NOMO-1 (cell line): ENCODE data around the gene PIK3C2G.

ENCODE experiments used
- DNase-seq, 2 experiments: peaks; one replicate each; lab custom pipeline; 2025; ENCODE audit not compliant: unreplicated experiment in 2 of 2; lab: John Stamatoyannopoulos, UW

The PIK3C2G gene

DNA sequence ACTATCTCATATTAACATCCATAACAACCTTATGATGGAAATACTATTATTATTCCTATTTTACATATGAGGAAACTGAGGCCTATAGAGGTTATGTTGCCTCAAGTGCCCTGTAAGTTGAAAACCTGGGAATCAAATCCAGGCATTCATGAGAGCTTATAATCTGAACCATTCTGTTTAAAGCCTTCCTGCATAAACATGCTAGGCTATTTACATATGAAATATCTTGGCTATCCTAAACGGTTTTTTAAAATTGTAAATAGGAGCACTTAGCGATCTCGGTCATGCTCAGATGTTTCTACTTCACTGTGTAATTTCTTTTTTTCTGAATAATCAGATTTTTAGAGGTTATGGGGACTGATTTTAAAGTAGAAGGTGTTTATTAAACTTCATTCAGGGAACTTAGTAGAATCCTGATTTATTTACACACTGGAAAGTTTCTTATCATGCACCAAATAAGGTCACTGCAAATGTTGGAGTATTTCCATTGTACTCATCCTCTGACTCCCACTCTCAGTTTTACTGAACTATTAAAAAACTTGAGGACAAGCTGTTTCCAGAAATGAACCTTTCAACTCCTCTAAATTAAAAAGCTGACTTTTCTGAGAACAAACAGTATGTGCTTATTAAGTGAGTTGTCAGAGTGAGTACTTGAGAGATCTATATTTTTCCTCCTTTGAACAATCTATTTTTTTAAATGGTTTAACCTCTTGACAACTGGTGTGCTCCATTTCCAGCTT, 141.7 kb downstream of the PIK3C2G start:
- DNase-seq: no peak

DNA sequence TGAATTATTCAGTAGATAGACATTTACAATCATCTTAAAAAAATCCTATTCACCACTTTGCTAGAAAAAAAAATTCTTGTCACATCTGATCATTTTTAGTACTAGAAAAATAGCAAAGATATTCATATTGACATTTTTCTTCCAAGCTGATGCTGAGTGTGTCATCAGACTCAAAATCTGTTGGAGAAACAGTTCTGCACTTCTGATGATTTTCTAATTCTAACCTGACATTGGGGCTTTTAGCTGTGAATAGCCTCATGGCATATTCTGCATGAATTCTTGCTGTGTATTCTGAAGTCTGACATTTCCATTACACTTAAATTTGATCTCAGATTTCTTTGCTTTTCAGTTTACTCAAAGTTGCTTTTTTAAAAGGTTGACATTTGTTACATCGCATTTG, 150.1 kb downstream of the PIK3C2G start:
- no peak for DNase-seq

DNA sequence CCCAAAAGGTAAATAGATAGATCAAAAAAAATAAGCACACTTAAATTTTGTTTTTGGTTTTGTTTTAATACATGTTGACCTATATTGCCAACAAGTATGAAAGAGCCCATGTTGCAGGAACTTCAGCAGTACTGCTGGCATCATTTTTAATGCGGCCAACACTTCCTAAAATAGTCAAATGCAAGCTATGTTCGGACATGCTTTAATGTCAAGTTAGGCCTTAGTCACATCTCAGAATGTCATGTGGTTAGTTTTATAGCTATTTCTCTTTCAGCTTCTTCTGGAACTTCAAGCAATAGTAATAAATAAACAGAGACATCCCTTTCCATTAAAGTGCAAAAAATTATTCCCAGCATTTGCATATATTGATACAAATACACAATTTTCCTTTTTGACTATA, 153.4 kb downstream of the PIK3C2G start:
- no peak for DNase-seq

DNA sequence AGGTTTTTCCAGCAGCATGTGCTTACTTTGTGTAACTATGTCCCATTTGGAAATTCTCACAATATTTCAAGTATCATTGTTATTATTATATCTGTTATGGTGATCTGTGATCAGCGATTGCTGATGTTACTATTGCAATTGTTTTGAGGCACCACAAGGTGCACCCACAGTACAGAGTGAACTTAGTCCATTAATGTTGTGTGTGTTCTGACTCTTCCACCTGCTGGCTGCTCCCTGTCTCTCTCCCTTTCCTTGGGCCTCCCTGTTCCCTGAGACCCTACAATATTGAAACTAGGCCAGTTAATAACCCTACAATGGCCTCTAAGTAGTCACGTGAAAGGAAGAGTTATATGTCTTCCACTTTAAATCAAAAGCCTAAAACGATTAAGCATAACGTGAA, 153.9 kb downstream of the PIK3C2G start:
- DNase-seq: no peak

DNA sequence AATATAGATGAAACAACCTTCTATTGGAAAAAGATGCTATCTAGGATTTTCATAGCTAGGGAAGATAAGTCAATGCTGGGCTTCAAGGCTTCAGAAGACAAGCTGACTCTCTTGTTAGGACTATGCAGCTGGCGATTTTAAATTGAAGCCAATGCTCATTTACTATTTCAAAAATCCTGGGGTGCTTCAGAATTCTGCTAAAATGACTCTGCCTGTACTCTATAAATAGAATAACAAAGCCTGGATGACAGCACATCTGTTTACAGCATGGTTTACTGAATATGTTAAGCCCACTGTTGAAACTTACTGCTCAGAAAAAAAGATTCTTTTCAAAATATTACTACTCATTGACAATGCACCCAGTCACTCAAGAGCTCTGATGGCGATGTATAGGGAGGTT, 155.1 kb downstream of the PIK3C2G start:
- no peak for DNase-seq

DNA sequence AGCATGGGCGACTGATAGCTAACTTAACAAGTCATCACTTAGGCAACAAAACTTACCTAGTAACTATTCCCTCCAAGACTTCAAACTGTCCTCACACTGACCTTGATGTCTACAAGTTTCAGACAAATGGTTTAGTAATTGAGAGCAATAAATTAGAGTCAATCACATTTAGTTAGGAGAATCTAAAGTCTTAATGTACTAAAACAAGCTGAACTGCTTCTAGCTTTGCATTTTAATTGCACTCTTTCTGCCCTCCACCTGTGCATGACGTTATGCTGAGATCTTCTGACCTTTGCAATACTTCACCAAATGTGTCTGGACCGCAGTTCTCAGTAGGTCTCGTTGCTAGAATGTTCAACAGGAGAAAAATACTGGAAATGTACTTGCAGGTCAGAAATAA, 158.0 kb downstream of the PIK3C2G start:
- DNase-seq: no peak

DNA sequence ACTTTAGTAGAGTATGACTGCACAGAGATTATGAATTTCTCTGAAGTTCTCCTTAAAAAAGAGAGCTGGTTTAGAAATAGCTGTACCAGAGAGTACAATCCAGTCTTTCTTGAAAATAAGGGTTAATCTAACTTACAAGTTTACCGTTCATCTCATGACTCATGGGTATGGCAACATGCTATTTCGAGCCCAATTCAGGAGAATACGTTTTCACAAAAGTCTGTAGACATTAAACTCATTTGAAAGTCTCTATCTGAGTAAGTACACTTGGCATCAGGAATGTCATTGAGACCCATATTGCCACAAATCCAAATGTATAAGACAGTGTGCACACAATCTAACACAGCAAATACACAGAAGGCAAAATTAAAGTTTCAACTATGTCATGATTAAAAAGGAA, 160.5 kb downstream of the PIK3C2G start:
- no peak for DNase-seq

DNA sequence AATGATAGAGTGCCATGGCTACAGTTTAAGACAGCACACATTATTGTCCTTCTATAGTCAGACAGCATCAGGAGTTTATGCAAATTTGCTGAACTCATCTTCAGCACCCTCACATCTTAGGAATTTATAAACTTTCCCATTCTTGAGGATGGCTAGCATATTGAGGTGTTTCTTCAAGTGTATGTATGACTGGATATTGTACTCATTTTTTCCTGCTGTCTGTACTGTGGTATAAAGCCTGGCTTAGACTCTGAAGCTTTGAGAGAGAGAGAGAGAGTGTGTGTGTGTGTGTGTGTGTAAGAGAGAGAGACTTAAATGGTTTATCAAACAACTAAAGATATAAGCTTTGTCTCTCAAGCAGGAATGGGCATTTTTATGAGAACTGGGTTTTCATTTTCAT, 161.6 kb downstream of the PIK3C2G start:
- no peak for DNase-seq

DNA sequence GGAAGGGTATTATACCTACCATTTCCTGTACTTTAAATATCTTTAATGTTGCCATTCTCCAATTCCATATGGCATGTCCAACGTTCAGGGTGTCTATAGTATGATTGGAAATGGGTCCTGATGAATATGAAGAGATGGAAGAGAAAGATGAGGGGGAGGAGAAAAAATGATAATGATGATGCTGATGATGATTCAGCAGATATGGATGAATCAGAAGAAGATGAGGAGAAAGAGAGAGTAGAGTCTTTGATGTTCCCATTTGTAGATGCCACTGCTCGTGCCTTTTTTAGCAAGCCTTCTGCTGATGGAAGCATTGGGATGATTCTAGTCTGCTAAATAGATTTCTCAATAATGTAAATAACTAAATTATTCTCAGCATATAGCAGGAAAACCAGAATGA, 163.5 kb downstream of the PIK3C2G start:
- no peak for DNase-seq

DNA sequence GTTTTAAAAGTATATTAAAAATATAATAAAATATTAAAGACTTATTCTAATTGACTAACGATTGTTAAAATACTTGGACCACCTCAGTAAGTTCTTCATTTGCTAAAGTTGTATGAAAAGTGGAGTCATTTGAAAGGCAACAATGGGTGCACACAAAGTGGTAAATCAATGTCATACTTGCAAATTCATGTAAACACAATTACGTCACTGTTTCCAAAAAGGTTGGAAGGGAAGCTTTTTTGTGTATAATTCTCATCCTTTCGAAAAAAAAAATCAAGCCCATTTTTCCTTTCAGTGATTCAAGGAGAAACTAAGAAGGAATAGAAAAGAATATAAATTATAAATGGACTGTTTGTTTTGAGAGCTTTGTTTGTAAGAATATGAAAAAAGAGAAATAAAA, 166.2 kb downstream of the PIK3C2G start:
- DNase-seq: no peak

DNA sequence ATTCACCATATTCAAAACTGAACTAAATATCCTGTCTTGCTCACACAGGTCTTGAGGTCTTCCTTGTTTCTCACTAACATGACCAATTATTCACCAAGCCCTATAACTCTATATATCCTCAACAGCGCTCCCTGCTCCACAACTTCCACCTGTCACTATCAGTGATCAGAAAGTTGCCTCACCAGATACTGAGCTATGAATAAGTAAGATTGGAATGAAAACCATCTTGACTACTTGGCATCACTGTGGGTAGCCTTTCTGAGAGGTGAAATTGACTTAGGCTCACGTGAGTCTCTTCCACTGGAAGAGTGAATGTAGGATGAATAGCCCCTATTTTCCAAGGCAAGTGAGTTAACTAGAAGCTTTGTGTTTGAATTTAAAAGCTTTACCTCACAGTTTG, 167.1 kb downstream of the PIK3C2G start:
- DNase-seq: no peak

DNA sequence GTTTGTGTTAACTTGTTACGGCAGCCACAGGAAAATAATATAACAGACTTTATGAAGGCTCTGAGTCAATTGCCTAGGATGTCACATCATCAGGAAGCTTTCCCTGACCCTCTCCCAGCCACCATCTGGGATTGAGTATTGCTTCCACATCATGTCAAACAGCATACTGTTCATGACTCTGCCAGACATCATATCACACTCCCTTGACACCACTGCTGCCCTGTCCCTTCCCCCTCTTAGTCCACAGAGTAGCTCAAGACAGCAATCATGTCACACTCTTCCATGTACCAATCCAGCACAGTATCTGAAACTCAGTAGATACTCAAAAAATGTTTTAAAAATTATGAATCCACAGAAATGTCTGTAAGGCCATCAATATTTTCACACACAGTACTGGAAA, 168.0 kb downstream of the PIK3C2G start:
- no peak for DNase-seq

DNA sequence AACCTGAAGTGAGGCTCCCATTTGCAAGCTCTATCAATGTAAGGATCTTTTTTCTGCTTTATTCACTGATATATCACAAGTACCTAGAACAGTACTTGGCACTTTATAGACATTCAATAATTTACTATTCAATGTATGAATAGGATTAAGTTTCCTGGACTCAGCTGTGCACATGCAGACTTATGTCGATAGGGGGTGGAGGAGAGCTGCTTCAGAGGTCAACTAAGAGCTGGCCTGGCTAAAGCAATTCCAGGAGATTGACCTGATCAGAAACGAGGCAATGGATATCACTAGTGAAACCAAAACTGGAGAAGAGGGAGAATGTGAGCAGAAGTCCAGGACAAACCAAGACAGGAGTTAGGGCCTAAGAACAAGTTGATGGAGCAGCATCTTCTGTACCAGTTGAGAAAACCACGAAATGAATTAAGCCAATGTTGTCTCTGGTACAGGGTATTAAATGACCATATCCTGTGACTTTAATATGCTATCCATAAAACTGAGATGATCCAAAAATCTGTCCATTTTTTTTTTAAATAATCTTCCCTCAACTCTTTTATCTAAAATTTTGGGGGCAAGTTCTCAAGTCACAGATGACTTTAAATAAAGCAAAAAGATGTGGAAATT, 169.2 kb downstream of the PIK3C2G start:
- peak; percentile 2 to 41 for DNase-seq

DNA sequence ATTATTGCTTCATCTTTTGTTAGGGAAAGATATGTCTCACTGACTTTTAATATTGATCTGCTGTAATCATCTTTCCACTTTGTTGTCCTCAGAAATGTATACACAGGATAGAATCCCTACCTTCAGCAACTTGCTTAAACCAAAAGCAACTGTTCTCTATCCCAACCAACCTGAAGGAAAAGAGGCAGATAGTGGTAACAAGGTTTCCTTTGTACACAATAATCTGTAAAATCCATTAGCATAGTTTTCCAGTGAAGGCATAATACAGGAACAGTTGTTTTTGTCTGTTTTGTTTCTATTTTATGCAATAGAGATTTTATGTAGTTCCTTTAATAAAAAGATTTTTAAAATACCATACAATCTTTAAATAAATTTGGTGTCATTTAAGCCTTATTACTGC, 170.5 kb downstream of the PIK3C2G start:
- DNase-seq: no peak

DNA sequence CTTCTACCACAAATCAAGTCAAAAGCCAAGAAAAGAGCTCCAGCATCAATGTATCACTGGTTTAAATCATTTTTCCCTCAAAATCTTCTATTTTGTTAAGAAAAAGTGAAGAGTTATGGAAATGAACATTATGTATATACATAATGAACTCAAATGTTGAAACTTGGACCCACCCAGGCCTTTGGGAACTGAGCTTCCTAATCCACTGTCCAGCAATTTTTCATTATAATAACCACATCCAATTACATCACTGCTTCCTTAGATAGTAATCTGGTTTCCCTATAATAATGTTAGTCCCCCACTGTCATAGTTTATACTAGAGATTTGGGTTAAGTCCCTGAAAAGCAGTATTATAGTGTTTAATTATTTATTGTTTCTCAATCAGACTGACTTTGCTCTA, 170.9 kb downstream of the PIK3C2G start:
- no peak for DNase-seq

DNA sequence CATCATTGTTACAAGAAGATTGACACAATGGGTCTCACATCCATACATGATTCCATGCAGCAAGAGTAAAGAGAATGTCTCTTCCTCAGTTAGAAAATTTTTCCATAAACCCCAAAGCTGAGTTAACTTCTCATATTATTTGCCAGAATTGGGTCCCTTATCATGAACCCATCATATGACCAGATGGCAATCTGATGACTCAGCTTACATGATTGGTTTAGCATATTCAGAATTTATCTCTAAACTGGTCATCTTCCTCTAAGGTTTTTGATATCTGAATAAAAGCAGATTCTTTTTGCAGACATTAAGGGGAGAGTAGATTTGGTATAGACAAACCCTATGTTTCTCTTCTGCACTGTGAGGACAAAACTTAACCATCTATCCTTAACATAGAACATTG, 174.9 kb downstream of the PIK3C2G start:
- no peak for DNase-seq

DNA sequence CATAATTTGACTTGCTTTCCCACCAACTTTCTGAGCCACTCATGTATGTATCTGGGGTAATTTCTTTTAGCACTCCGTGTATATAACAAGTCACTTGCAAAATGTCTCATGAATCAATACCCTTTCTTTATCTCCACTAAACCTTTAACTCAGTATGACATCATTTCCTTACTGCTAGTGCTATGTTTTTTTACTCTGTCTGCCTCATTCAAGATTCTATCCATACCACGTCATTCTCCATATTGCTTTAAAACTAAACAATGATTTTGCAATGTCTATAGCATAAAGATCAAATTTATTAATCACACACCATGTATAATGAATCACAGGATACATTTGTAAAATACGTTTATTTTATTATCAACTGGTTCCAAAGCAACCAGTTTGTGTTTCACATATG, 178.2 kb downstream of the PIK3C2G start:
- DNase-seq: no peak

DNA sequence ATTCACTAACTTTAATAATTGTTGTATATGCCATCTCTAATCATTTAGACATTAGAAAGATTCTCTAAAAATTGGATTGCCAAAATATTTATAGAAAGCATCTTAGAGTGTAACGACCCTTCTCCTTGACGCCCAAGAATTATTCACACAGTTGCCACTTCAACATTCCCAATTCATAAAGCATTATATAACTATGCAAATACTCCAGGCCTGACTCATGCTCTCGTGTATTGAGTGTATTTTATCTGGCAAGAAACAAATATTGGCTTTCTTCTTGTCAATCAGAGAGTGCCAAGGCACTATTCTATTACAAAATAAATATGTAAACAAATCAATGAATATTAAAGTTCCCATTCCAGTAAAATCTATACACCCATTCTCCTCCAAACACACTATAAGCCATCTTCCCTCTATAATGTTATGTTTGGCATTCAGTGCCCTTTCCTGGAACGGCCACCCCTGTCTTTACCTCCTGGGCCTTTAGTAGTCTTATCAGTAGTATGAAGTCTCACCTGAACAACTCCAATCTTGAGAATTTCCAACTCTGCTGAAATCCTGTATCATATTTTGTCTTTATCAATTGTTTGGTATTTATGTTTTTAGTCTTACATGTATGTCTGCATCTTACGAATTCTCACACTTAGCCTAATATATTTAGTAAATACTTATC, 182.6 kb downstream of the PIK3C2G start:
- DNase-seq: no peak

DNA sequence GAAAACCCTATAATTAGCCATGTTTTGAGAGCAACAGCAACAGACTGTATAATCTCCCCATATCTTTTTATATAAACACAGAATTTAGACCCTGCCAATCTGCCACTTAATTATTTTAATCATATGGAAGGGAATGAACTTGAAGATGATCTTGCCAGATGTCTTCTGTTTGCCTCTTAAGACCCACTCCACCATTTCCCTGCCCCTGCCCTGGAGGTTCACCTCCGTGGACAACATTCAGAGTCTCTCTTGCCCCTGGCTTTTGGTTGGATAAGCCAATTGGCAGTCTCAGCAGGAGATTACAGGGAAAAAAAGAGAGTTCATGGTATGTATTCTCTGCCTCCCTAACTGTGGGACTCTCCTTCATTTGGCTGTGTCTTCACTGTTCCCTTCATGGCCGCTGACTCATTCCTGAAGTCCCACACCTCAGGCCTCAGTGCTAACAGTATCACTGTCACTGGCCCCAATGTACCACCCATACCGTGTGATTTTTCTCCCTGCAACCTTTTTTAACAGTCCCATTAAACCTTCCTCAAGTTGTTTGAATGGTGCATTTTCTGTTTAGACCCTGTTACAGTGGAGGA, 184.8 kb downstream of the PIK3C2G start:
- no peak for DNase-seq

DNA sequence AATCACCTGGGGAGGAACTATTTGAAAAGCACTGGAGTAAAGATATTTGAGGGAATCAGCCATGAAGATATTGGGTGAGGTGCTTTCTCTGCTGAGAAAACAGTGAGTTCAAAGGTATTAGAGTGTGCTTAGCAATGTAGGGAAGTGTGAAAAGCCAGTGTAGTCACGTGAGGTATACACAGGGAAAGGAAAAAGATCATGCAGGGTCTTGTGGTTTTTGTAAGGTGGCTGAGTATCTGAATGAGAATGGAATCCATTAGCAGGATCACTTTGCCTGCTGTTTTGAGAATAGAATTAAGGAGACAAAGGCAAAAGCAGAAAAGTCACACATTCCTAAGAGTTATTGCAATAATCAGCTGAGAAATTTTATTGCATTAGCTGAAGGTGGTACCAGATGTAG, 193.0 kb downstream of the PIK3C2G start:
- DNase-seq: no peak

DNA sequence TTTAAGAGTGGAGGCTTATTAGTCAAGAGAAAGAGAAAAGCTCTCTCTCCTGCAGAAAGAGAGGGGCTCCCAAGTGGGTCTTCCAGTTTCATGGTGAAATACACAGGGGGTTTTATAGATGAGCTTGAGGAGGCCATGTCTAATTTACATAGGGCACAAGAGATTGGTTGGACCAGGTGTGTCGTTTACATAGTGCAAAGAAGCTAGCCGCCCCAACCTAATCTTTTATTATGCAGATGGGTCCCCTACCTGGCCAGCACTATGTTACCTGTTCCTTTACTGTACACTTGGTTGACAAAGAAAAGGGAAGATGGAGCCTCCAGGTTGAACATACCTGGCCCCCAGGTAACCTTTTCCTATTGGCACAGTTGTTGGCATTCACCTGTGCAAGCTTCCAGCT, 195.0 kb downstream of the PIK3C2G start:
- no peak for DNase-seq

DNA sequence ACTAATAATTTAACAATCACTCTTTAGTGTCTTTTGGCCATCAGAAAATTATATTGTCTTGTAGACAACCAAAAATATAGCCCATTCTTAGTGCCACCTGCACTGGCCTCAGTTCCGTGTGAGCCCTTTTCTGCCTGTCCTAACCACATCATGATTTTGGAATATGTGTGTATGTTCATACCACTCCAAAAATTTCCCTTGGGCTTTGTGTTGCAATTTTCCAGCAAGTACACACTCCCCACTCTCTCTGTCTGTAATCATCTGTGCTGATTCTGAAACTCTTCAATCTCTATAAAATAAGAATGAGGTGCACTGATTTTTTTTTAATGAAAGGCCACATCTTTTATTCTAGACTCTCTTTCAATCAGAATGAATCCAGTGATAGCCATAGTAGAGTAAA, 196.0 kb downstream of the PIK3C2G start:
- DNase-seq: no peak
